NCI-H2081 (cell line): Measurements from ENCODE around the gene ZNF189.
A peak's percentile ranks its signal among the peaks of the same experiment; 100 is the strongest.

Experiments
- DNase-seq, 2 experiments: peaks; one replicate each; lab custom pipeline; 2025; lab: John Stamatoyannopoulos, UW

Gene ZNF189

GRCh38 chr9:101398068-101398929 is at the start of gene ZNF189, which contains the start of gene MRPL50:
TSS of gene ZNF189 (plus strand) at chr9:101398851. CDS start at chr9:101399157, 306 bp downstream.
TSS of gene MRPL50 (minus strand) at chr9:101398618. CDS start at chr9:101398592, 26 bp downstream.
- DNase-seq, result peak; percentile 96 to 99

GRCh38 chr9:101350285-101350684 is 48.4 kb upstream of the ZNF189 start:
- no peak for DNase-seq

DNA sequence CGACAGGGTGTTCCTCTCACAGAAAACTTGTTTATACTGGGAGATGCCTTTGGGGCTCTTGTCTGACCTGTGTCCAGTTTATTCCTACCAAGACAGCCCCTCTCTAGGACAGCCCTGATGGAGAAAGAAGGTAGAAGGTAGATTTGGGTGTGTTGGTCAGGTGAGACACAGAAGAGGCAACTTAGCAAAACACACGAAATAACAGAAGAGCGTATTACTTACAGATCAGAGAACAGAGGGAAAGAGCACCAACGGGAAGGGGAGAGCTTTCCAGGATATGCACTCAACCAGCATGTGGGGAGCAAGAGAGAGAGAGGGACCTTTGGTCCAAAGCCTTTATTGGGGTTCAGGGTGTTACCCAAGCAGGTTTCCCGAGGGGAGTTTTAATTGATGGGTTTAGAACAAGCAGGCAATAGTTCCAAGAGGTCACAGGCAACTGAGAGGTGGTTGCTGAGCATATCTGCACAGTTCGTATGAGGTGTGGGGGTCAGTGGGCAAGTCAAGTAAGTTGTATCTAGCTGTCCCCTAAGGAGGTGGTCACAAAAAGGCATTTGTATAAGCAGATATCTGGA is 45.7 kb upstream of the ZNF189 start:
- DNase-seq, result no peak

- DNase-seq, result no peak
Measured at GRCh38 chr9:101353683-101354082, 45.0 kb upstream of the ZNF189 start.

DNA sequence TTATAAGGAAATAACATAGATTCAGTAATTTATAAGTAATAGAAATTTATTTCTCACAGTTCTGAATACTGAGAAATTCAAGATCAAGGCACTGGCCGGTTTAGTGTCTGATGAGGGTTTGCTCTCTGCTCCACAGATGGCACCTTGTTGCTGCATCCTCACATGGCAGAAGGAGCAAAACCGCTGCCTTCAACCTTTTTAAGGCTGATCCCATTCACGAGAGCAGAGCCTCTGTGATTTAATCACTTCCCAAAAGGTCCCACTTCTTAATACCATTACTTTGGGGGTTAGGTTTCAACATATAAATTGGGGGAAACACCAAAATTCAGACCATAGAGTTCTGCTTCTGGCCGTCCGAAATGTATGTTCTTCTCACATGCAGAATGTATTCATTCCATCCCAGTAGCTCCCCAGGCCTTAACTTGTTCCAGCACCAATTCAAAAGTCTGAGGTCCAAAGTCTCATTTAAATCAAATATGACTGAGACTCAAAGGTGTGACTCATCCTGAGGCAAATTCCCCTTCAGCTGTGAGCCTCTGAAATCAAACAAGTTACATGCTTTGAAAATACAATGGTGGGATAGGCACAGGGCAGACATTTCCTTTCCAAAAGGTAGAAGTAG is 44.4 kb upstream of the ZNF189 start:
- DNase-seq, result no peak

DNA sequence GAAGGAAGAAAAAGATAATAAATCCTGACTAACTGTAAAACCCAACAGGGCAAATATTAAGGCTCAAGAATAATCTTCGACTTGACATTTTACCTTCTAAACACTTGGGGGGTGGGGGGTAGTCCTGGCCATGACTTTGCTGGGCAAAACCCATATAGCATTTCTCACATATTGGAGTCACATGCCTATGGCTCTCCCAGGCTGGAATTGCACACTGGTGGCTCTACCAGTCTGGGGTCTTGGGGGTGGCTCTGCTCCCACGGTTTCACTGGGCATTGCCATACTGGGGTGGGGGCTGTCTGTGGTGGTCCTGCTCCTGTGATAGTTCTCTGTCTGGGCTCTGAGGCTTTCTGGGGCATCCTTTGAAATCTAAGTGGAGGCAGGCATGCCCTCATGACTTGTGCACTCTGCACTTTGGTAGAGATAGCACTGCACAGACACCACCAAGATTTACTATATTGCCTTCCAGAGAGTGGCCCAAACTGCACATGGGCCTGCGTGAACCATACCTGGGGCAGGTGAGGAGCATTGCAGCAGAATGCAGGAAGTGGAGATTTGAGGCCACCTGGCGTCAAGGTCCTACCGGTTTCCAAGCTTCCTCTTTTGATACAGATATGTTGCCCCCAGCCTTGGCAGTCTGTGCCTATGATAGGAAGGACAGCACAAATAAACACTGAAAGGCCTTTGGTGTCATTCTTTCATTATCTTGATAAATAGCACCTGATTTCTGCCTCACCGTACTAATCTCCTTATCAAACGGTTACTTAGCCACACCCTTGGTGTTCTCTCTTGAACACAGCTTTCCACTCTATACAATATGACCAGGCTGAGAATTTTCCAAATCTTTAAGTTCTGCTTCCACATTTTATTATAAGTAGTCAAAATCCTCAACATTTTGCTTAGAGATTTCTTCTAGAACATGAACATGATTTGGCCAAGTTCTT is 43.6 kb upstream of the ZNF189 start:
- DNase-seq, result no peak

DNA sequence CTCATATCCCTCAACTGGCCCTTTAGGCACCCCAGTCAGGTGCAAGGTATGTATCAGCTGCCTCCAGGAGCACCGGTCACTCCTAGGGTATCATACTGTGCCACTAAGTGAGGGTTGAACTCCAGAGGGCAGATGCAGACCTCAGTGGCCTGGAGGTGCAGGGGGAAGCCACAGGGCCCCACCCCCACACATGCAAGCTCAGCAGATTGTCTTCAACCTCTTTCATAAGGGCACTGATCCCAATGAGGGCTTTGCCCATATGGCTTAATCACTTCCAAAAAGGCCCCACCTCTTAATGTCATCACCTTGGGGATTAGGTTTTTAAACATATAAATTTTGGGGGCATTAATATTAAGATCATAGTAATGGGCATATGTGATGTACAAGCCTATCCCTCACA is 42.0 kb upstream of the ZNF189 start:
- DNase-seq, result no peak

DNA sequence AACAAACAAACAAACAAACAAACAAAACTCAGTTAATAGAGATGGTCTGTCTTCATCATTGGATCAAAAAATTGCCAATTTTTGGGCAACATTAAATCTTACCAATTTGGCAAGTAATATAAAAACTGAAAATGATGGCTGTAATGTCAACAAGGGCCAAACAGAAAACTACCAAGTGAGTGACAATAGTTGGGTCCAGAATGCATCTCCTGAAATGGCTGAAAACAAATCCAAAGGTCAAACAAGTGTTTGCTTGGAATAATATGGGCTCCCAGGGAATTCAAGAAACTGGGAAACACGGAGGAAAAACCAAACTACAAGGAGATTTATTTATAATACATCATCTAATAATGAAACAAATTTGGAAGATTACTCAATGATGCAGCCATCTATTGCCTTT is 39.0 kb upstream of the ZNF189 start:
- DNase-seq, result no peak

GRCh38 chr9:101360647-101361046 is 38.0 kb upstream of the ZNF189 start:
- DNase-seq, result no peak

GRCh38 chr9:101362450-101362849 is 36.2 kb upstream of the ZNF189 start:
- DNase-seq, result no peak

GRCh38 chr9:101365181-101365580 is 33.5 kb upstream of the ZNF189 start:
- no peak for DNase-seq

DNA sequence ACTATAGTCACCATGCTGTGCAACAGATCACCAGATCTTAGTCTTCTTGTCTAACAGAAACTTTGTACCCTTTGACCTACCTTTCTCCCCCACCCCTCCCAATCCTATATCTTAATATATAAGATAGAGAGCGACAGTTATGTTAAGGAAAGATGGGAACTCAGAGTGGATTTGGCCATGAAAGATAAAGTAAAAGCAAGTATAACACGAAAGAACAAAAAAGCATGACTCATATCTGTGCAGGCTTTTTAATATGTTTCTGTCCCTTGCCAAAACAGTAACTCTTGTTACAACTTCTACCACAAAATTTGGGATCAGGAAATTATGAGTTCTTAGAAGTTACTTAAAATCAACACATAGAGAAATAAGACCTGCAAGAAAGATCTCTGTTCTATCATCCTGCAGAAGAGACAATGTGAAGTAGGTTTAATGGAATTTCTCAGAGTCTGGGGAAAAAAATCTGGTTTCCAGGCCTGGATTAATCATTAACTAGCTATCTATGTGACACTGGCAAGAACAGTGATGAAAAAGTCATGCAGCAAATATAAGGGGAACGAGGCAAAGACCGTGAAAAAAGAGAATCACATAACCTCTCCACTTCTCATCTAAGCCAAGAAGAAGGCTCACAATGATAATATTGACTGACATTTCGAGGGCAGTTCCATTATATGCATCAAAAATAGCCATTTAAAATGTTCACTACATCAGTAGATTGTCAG is 32.5 kb upstream of the ZNF189 start:
- no peak for DNase-seq

GRCh38 chr9:101367323-101367722 is 31.3 kb upstream of the ZNF189 start:
- DNase-seq, result no peak

GRCh38 chr9:101369286-101369685 is 29.4 kb upstream of the ZNF189 start:
- no peak for DNase-seq

DNA sequence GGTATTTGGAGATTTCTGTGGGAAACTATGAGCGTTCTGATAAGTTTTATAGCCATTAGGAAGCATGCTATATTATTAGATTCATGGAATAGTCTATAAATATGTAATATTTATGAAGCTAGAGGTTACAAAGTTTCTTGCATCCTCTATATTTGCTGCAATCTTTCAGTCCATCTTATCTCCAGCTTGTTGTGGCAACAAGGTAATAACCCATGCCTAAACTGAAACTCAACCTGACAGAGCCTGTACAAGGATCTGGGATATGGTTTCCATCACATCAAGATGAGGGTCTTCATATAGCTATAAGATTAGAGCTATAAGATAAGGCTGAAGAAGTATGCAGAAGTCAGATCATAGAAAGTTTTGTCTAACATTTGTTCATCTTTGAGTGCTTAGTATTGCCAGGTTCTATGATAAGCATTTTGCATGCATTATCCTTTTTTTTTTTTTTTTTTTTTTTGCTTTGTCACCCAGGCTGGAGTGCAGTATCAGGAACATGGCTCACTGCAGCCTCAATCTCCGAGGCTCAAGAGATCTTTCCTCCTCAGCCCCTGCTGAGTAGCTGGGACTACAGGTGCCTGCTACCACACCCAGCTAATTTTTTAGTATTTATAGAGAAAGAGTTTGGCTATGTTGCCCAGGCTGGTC is 28.6 kb upstream of the ZNF189 start:
- no peak for DNase-seq

DNA sequence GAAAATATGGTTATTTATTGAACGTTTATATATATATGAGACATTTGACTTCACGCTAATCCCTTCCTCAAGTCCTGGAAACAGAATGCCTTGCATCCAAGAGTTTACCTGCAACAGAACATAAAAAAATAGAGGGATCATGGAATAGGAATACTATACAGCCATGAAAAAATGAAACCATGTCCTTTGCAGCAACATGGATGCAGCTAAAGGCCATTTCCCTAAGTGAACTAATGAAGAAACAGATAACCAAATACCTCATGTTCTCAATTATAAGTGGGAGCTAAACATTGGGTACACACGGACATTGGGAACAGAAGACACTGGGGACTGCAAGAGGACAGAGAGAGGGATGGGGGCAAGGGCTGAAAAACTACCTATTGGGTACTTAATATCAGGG is 26.8 kb upstream of the ZNF189 start:
- no peak for DNase-seq

- no peak for DNase-seq
Measured at GRCh38 chr9:101372327-101373118, 26.1 kb upstream of the ZNF189 start.

GRCh38 chr9:101375546-101375945 is 23.1 kb upstream of the ZNF189 start:
- DNase-seq, result no peak

- DNase-seq, result no peak
Measured at GRCh38 chr9:101376111-101376848, 22.4 kb upstream of the ZNF189 start.
